Caco-2 (cell line): ENCODE data around the gene TAF8. TPM values are rescaled to one million over a fixed set of nuclear protein-coding genes. Genes with fewer than 3 reads are reported as not detected.

Experiments used
- BruUV-seq: library from RNA; stranded (reverse); fragments of 400-500 nt; replicated peaks from 2 replicates; lab custom pipeline; 2021; lab: Mats Ljungman, UMichigan
- CTCF ChIA-PET: fragments of 300-600 bp; sonication (Branson Sonifier 250); formaldehyde crosslinking; loops from one replicate; lab custom pipeline; 2022; ENCODE audit warnings: antibody characterized with exemption; lab: Charles Lee
- POLR2A ChIA-PET: fragments of 300-600 bp; sonication (Branson Sonifier 250); formaldehyde crosslinking; loops from one replicate; lab custom pipeline; 2022; ENCODE audit warnings: antibody characterized with exemption; lab: Charles Lee
- DNase-seq, 2 experiments: peaks; one replicate each; pipeline versions ENCODE4 v3.0.0 to v3.0.0-alpha.2; 2020 to 2022
- H3K27me3 ChIP-seq: replicated peaks from 2 replicates; pipeline ENCODE4 v1.6.0; 2011; ENCODE audit warnings: low read length; ENCODE audit not compliant: control insufficient read depth, insufficient read depth
- H3K36me3 ChIP-seq: 2 replicates; pipeline ENCODE4 v1.5.1; 2011; ENCODE audit warnings: low read length; ENCODE audit not compliant: control insufficient read depth, insufficient read depth
- H3K4me1 ChIP-seq: fragments of 250-450 bp; sonication (Bioruptor Pico); 2 replicates; pipeline ENCODE4 v1.5.1; 2020; ENCODE audit warnings: mild to moderate bottlenecking
- H3K4me3 ChIP-seq: 2 replicates; pipeline ENCODE4 v1.5.1; 2011; ENCODE audit warnings: low read depth, mild to moderate bottlenecking, control low read depth, low read length
- H3K9me3 ChIP-seq: fragments of 250-450 bp; sonication (Bioruptor Pico); 2 replicates; pipeline ENCODE4 v1.5.1; 2020; ENCODE audit warnings: mild to moderate bottlenecking, moderate library complexity
- H3K27ac Mint-ChIP-seq: one replicate; pipeline ENCODE4 v1.8.0; 2022; ENCODE audit warnings: mixed read lengths; ENCODE audit not compliant: unreplicated experiment
- H3K27me3 Mint-ChIP-seq: one replicate; pipeline ENCODE4 v1.8.0; 2022; ENCODE audit warnings: mixed read lengths; ENCODE audit not compliant: insufficient read depth, unreplicated experiment
- H3K36me3 Mint-ChIP-seq: one replicate; pipeline ENCODE4 v1.8.0; 2022; ENCODE audit warnings: mild to moderate bottlenecking, mixed read lengths; ENCODE audit not compliant: insufficient read depth, unreplicated experiment
- H3K4me1 Mint-ChIP-seq: one replicate; pipeline ENCODE4 v1.8.0; 2022; ENCODE audit warnings: low read depth, mixed read lengths; ENCODE audit not compliant: unreplicated experiment
- H3K4me3 Mint-ChIP-seq: one replicate; pipeline ENCODE4 v1.8.0; 2022; ENCODE audit warnings: mild to moderate bottlenecking, moderate library complexity, mixed read lengths; ENCODE audit not compliant: unreplicated experiment
- H3K9me3 Mint-ChIP-seq: one replicate; pipeline ENCODE4 v1.8.0; 2022; ENCODE audit warnings: mixed read lengths; ENCODE audit not compliant: unreplicated experiment
- intact Hi-C: fragments of 100-400 bp; cut with micrococcal nuclease; formaldehyde crosslinking; loops from one replicate; pipeline ENCODE4 v1.10.0; 2022; ENCODE audit not compliant: unreplicated experiment
- total RNA-seq: library from RNA; stranded (reverse); gene quantifications from 2 replicates; pipeline ENCODE4 v1.2.3, GENCODE V29; 2022
- TF ChIP-seq, protein P1 (sequence below), 2 experiments: fragments of 200-600 bp in 1 of 2; IDR thresholded peaks; 1 replicate in 1 of 2; 2 replicates in 1 of 2; pipeline versions ENCODE4 v1.5.1 to v1.8.0; 2011 to 2022; ENCODE audit warnings: antibody characterized with exemption in 1 of 2, control low read depth in 1 of 2, inconsistent platforms in 1 of 2, low read depth in 1 of 2, low read length in 1 of 2, mild to moderate bottlenecking in 1 of 2, moderate library complexity in 1 of 2; ENCODE audit not compliant: insufficient read depth in 1 of 2, severe bottlenecking in 1 of 2, unreplicated experiment in 1 of 2

The TAF8 gene
- total RNA-seq, 1 experiment from 2014 or later, result 37.7 TPM

DNA sequence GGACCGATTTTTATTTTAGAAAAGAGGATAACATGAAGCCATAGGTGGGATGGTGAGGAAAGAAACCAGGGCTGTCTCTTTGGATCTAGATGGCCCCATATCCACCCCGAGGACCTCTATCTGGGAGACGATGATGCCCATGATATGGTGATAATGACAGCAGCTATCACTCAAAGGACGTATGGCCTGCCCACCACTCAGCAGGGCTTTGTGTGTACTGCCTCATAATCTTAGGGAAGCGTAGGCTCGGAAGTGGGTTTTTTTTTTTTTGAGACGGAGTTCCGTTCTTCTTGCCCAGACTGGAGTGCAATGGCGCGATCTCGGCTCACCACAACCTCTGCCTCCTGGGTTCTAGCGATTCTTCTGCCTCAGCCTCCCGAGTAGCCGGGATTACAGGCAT, 8.2 kb upstream of the TAF8 start:
- Histone ChIP-seq H3K36me3 (no peaks in the 10 kb centered on the region), H3K4me1 (peaks cover 17% of the 10 kb centered on the region), H3K9me3 (no peaks in the 10 kb centered on the region), H3K27me3 (no peaks in the 10 kb centered on the region), H3K4me3 (no peak overlapping the region)
- H3K27me3 Mint-ChIP-seq, result no peaks in the 10 kb centered on the region
- no peak for DNase-seq
- H3K4me1 Mint-ChIP-seq, result peaks cover 9% of the 10 kb centered on the region
- POLR2A ChIA-PET, result interaction anchor here (0.6 to 0.8 kb wide), 2 partner anchors 8 to 109 kb away, joined by 3 to 4 read pairs; partner anchors contain the start of gene TAF8
- no peak overlapping the region for H3K4me3 Mint-ChIP-seq
- TF ChIP-seq, protein P1, sequence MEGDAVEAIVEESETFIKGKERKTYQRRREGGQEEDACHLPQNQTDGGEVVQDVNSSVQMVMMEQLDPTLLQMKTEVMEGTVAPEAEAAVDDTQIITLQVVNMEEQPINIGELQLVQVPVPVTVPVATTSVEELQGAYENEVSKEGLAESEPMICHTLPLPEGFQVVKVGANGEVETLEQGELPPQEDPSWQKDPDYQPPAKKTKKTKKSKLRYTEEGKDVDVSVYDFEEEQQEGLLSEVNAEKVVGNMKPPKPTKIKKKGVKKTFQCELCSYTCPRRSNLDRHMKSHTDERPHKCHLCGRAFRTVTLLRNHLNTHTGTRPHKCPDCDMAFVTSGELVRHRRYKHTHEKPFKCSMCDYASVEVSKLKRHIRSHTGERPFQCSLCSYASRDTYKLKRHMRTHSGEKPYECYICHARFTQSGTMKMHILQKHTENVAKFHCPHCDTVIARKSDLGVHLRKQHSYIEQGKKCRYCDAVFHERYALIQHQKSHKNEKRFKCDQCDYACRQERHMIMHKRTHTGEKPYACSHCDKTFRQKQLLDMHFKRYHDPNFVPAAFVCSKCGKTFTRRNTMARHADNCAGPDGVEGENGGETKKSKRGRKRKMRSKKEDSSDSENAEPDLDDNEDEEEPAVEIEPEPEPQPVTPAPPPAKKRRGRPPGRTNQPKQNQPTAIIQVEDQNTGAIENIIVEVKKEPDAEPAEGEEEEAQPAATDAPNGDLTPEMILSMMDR (IDR thresholded peaks at IDR 0.05; ENCODE audit: insufficient read depth in 1 of 2, low read depth in 1 of 2, low read length in 1 of 2, severe bottlenecking in 1 of 2, unreplicated experiment in 1 of 2), result no peak
- CTCF ChIA-PET, result interaction anchor here (0.9 to 2.8 kb wide), 2 partner anchors 102 to 106 kb away, joined by 3 to 18 read pairs; partner anchors contain the start of gene CCND3
- intact Hi-C loops, result no loop called here
- no peaks in the 10 kb centered on the region for H3K9me3 Mint-ChIP-seq
- no peaks in the 10 kb centered on the region for H3K36me3 Mint-ChIP-seq
- BruUV-seq, result no TSS peak
- no peak overlapping the region for H3K27ac Mint-ChIP-seq

DNA sequence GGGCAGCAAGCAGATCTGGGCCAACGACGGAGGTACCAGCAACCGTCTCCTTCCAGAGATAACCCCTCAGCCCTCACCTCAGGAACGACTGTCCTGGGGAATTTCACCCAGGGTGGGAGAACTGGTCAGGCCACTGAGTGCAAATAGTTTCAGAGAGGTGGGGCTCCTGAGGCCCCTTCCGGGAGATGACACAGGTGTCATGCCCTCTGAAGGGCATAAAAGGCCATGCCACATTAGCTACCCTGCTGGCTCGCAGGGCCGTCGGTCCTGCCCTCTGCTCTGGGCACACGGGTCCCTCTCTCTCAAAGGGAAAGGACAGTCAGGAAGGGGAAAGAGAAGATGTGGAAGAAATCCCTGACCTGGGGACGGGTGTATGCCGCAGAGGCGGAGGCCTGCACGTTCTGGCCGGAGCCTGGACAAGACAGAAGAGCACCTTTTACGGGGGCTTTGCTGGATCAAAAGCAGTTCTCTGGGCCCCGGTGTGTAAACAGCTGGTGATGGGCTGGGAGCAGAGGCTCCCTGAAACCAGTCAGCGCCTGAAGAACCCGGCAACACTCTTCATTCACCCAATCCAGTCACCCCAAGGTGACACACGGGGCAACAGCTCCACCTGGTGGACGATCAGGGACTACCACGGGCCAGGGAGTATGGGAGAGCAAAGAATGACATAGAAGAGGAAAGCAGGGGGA, 6.4 kb upstream of the TAF8 start:
- CTCF ChIA-PET, result interaction anchor here (0.7 to 2.8 kb wide), 11 partner anchors 50 to 264 kb away, joined by 3 to 18 read pairs (median 6); partner anchors contain the start of genes BYSL, CCND3, FRS3 and MED20
- H3K36me3 Mint-ChIP-seq, result no peaks in the 10 kb centered on the region
- H3K4me1 ChIP-seq, result peaks cover 17% of the 10 kb centered on the region
- TSS peak; percentile 90 for BruUV-seq
- H3K4me1 Mint-ChIP-seq, result peaks cover 9% of the 10 kb centered on the region
- POLR2A ChIA-PET, result interaction anchor here (0.7 to 1.3 kb wide), 3 partner anchors 104 to 138 kb away, joined by 3 read pairs; partner anchors contain the start of gene MED20
- no peaks in the 10 kb centered on the region for H3K36me3 ChIP-seq
- H3K9me3 ChIP-seq, result no peaks in the 10 kb centered on the region
- H3K27me3 ChIP-seq, result no peaks in the 10 kb centered on the region
- peak overlapping the region; percentile 95 for H3K27ac Mint-ChIP-seq
- no peaks in the 10 kb centered on the region for H3K27me3 Mint-ChIP-seq
- peak; percentile 88 to 93 for DNase-seq
- 0 out of 2 replicates have a peak overlapping the region, but pooled peaks have one; percentile 9 for H3K4me3 ChIP-seq
- TF ChIP-seq, protein P1 (IDR thresholded peaks at IDR 0.05; ENCODE audit: insufficient read depth in 1 of 2, low read depth in 1 of 2, low read length in 1 of 2, severe bottlenecking in 1 of 2, unreplicated experiment in 1 of 2), result peak; percentile 90 to 92
- peak overlapping the region; percentile 76 for H3K4me3 Mint-ChIP-seq
- no peaks in the 10 kb centered on the region for H3K9me3 Mint-ChIP-seq
- intact Hi-C loops, result loop anchor here (1.0 to 2.0 kb wide), 7 partner anchors 103 to 309 kb away; partner anchors contain the start of genes BYSL, CCND3, MED20 and PRICKLE4
